HG03039 (cell line): ENCODE measurements around the gene NHSL1.
A peak's percentile ranks its signal among the peaks of the same experiment; 100 is the strongest.

ENCODE experiments used
- ATAC-seq: cut with Tn5 transposase; IDR thresholded peaks from one replicate; pipeline ENCODE4 v1.9.1; 2021; ENCODE audit warnings: mild to moderate bottlenecking, moderate library complexity; ENCODE audit not compliant: unreplicated experiment

NHSL1 gene

GRCh38 chr6:138498629-138499302 is 528 bp downstream of the NHSL1 start:
- peak; percentile 4 for ATAC-seq

GRCh38 chr6:138497286-138497685 is 2.0 kb downstream of the NHSL1 start:
- ATAC-seq: no peak

- ATAC-seq: no peak
Measured at GRCh38 chr6:138494312-138494711, 5.0 kb downstream of the NHSL1 start.

GRCh38 chr6:138493413-138493812 is 5.9 kb downstream of the NHSL1 start:
- ATAC-seq: no peak

GRCh38 chr6:138492871-138493270 is 6.4 kb downstream of the NHSL1 start:
- ATAC-seq: no peak

- no peak for ATAC-seq
Measured at GRCh38 chr6:138492113-138492512, 7.2 kb downstream of the NHSL1 start.

- ATAC-seq: no peak
Measured at GRCh38 chr6:138491017-138491416, 8.3 kb downstream of the NHSL1 start.

GRCh38 chr6:138489846-138490245 is 9.4 kb downstream of the NHSL1 start:
- ATAC-seq: no peak

GRCh38 chr6:138487102-138487604 is 12.1 kb downstream of the NHSL1 start:
- ATAC-seq: no peak

GRCh38 chr6:138486249-138487101 is 12.8 kb downstream of the NHSL1 start:
- no peak for ATAC-seq

GRCh38 chr6:138485586-138486248 is 13.6 kb downstream of the NHSL1 start:
- no peak for ATAC-seq

GRCh38 chr6:138485005-138485545 is 14.2 kb downstream of the NHSL1 start:
- ATAC-seq: no peak

- no peak for ATAC-seq
Measured at GRCh38 chr6:138484018-138484731, 15.1 kb downstream of the NHSL1 start.

- ATAC-seq: no peak
Measured at GRCh38 chr6:138482816-138483215, 16.5 kb downstream of the NHSL1 start.

GRCh38 chr6:138480279-138480949 is 18.9 kb downstream of the NHSL1 start:
- no peak for ATAC-seq

- no peak for ATAC-seq
Measured at GRCh38 chr6:138477913-138478539, 21.3 kb downstream of the NHSL1 start.

GRCh38 chr6:138476116-138476515 is 23.2 kb downstream of the NHSL1 start:
- ATAC-seq: no peak

- ATAC-seq: no peak
Measured at GRCh38 chr6:138473144-138473543, 26.1 kb downstream of the NHSL1 start.

- no peak for ATAC-seq
Measured at GRCh38 chr6:138468320-138469015, 30.8 kb downstream of the NHSL1 start.
